H9 (cell line): ENCODE data around the gene TAP2. TPM values are rescaled to one million over a fixed set of nuclear protein-coding genes. Genes with fewer than 3 reads are reported as not detected.

Experiments used
- DNase-seq: peaks from one replicate; pipeline ENCODE4 v3.0.0-alpha.2; 2017
- H2AFZ ChIP-seq: one replicate; pipeline ENCODE4 v1.6.1; 2013; ENCODE audit warnings: mild to moderate bottlenecking, low read length, control low read depth, moderate library complexity
- H2AK5ac ChIP-seq: 2 replicates; pipeline ENCODE4 v1.6.1; 2013; ENCODE audit warnings: low read length, control low read depth, mixed read lengths; ENCODE audit not compliant: insufficient read length
- H2BK120ac ChIP-seq: one replicate; pipeline ENCODE4 v1.6.1; 2013; ENCODE audit warnings: low read depth, mild to moderate bottlenecking, low read length, control low read depth, inconsistent platforms; ENCODE audit not compliant: poor library complexity, severe bottlenecking
- H2BK12ac ChIP-seq: 2 replicates; pipeline ENCODE4 v1.6.1; 2013; ENCODE audit warnings: low read length, control low read depth, mixed read lengths, low read depth; ENCODE audit not compliant: insufficient read length
- H2BK15ac ChIP-seq: 2 replicates; pipeline ENCODE4 v1.6.1; 2013; ENCODE audit warnings: low read depth, low read length, control low read depth
- H2BK20ac ChIP-seq: one replicate; pipeline ENCODE4 v1.6.1; 2013; ENCODE audit warnings: low read depth, mild to moderate bottlenecking, low read length, control low read depth, inconsistent platforms; ENCODE audit not compliant: poor library complexity, severe bottlenecking
- H2BK5ac ChIP-seq: 2 replicates; pipeline ENCODE4 v1.6.1; 2013; ENCODE audit warnings: low read length, control low read depth, mixed read lengths; ENCODE audit not compliant: insufficient read length
- H3K14ac ChIP-seq: 2 replicates; pipeline ENCODE4 v1.6.1; 2013; ENCODE audit warnings: low read length, control low read depth; ENCODE audit not compliant: insufficient read depth
- H3K18ac ChIP-seq: 2 replicates; pipeline ENCODE4 v1.6.1; 2013; ENCODE audit warnings: low read depth, mild to moderate bottlenecking, mixed read lengths, low read length, control low read depth; ENCODE audit not compliant: insufficient read length
- H3K23ac ChIP-seq: 2 replicates; pipeline ENCODE4 v1.6.1; 2013; ENCODE audit warnings: low read length, control low read depth, mixed read lengths, low read depth; ENCODE audit not compliant: insufficient read length
- H3K23me2 ChIP-seq: 2 replicates; pipeline ENCODE4 v1.6.1; 2013; ENCODE audit warnings: low read depth, mild to moderate bottlenecking, mixed read lengths, low read length, control low read depth; ENCODE audit not compliant: insufficient read length, poor library complexity, severe bottlenecking
- H3K27ac ChIP-seq: 2 replicates; pipeline ENCODE4 v1.5.1; 2013; ENCODE audit warnings: low read length, control low read depth, mixed read lengths, low read depth; ENCODE audit not compliant: insufficient read length
- H3K27me3 ChIP-seq: 2 replicates; pipeline ENCODE4 v1.6.1; 2013; ENCODE audit warnings: low read length, control low read depth, inconsistent platforms; ENCODE audit not compliant: insufficient read depth
- H3K4ac ChIP-seq: 2 replicates; pipeline ENCODE4 v1.6.1; 2013; ENCODE audit warnings: low read depth, mild to moderate bottlenecking, control low read depth, inconsistent platforms, low read length, moderate library complexity
- H3K4me1 ChIP-seq: 2 replicates; pipeline ENCODE4 v1.6.1; 2013; ENCODE audit warnings: low read length, control low read depth, inconsistent platforms; ENCODE audit not compliant: insufficient read depth
- H3K4me2 ChIP-seq: 2 replicates; pipeline ENCODE4 v1.6.1; 2013; ENCODE audit warnings: low read length, control low read depth, mixed read lengths; ENCODE audit not compliant: insufficient read length, insufficient read depth
- H3K56ac ChIP-seq: 2 replicates; pipeline ENCODE4 v1.6.1; 2013; ENCODE audit warnings: low read depth, mild to moderate bottlenecking, mixed read lengths, low read length, control low read depth; ENCODE audit not compliant: insufficient read length
- H3K79me1 ChIP-seq: 2 replicates; pipeline ENCODE4 v1.6.1; 2013; ENCODE audit warnings: low read depth, mild to moderate bottlenecking, moderate library complexity, low read length, control low read depth, inconsistent platforms; ENCODE audit not compliant: insufficient read depth, poor library complexity, severe bottlenecking
- H3K79me2 ChIP-seq: 2 replicates; pipeline ENCODE4 v1.6.1; 2013; ENCODE audit warnings: low read length, control low read depth, inconsistent platforms; ENCODE audit not compliant: insufficient read depth
- H3K9ac ChIP-seq: 2 replicates; pipeline ENCODE4 v1.6.1; 2013; ENCODE audit warnings: low read length, control low read depth, mixed read lengths; ENCODE audit not compliant: insufficient read length; ENCODE audit errors: extremely low read depth
- H3K9me3 ChIP-seq: one replicate; pipeline ENCODE4 v1.6.1; 2013; ENCODE audit warnings: low read depth, low read length, inconsistent platforms; ENCODE audit not compliant: control insufficient read depth
- H3T11ph ChIP-seq: one replicate; pipeline ENCODE4 v1.6.1; 2013; ENCODE audit warnings: mild to moderate bottlenecking, low read length, control low read depth, inconsistent platforms
- H4K20me1 ChIP-seq: one replicate; pipeline ENCODE4 v1.6.1; 2013; ENCODE audit not compliant: control insufficient read depth, insufficient read length, insufficient read depth
- H4K5ac ChIP-seq: 2 replicates; pipeline ENCODE4 v1.6.1; 2013; ENCODE audit warnings: low read depth, mild to moderate bottlenecking, mixed read lengths, low read length, control low read depth; ENCODE audit not compliant: insufficient read length
- H4K8ac ChIP-seq: replicated peaks from 2 replicates; pipeline ENCODE4 v1.6.1; 2013; ENCODE audit warnings: low read length, control low read depth, mixed read lengths, low read depth; ENCODE audit not compliant: insufficient read length
- H4K91ac ChIP-seq: 2 replicates; pipeline ENCODE4 v1.6.1; 2013; ENCODE audit warnings: low read depth, mild to moderate bottlenecking, moderate library complexity, mixed read lengths, low read length, control low read depth; ENCODE audit not compliant: insufficient read length
- H3K27ac Mint-ChIP-seq, 3 experiments: 2 replicates in 2 of 3; 3 replicates in 1 of 3; pipeline ENCODE4 v1.8.0; 2020 to 2021; ENCODE audit warnings: mixed read lengths in 3 of 3, mild to moderate bottlenecking in 1 of 3, moderate library complexity in 1 of 3
- H3K27me3 Mint-ChIP-seq: 2 replicates; pipeline ENCODE4 v1.8.0; 2021; ENCODE audit warnings: low read depth, mild to moderate bottlenecking, moderate library complexity, mixed read lengths
- H3K36me3 Mint-ChIP-seq, 3 experiments: 2 replicates in 2 of 3; 3 replicates in 1 of 3; pipeline ENCODE4 v1.8.0; 2020 to 2021; ENCODE audit warnings: low read depth in 3 of 3, mixed read lengths in 3 of 3; ENCODE audit not compliant: insufficient read depth in 1 of 3
- H3K4me1 Mint-ChIP-seq, 2 experiments: 2 replicates each; pipeline ENCODE4 v1.8.0; 2020; ENCODE audit warnings: mixed read lengths in 2 of 2
- H3K4me3 Mint-ChIP-seq, 2 experiments: 2 replicates in 1 of 2; 3 replicates in 1 of 2; pipeline ENCODE4 v1.8.0; 2020 to 2021; ENCODE audit warnings: mild to moderate bottlenecking in 2 of 2, mixed read lengths in 2 of 2, moderate library complexity in 1 of 2
- H3K9me3 Mint-ChIP-seq, 2 experiments: 2 replicates in 1 of 2; 3 replicates in 1 of 2; pipeline ENCODE4 v1.8.0; 2020; ENCODE audit warnings: mild to moderate bottlenecking in 2 of 2, mixed read lengths in 2 of 2, moderate library complexity in 1 of 2
- CTCF ChIP-seq: fragments of 200-600 bp; sonication (generic); conservative IDR thresholded peaks from 3 replicates; pipeline ENCODE4 v1.8.0; 2021; ENCODE audit warnings: antibody characterized with exemption, mild to moderate bottlenecking
- WGBS: extraction: QIAGEN DNeasy Blood & Tissue Kit; methylation state at CpG from one replicate; pipeline ENCODE4 v1.1.7; 2013; ENCODE audit warnings: missing lambda C conversion rate, low lambda C conversion rate, mixed read lengths; ENCODE audit not compliant: insufficient read length; ENCODE audit errors: extremely low coverage; 5-methylcytosine and 5-hydroxymethylcytosine counted together
- total RNA-seq: library from RNA; stranded (reverse); gene quantifications from 2 replicates; pipeline ENCODE4 v1.2.1, GENCODE V29; 2021

The TAP2 gene
- total RNA-seq, 1 experiment from 2014 or later, result 16.3 TPM

- H3K18ac ChIP-seq, result no peak overlapping the region
- H3K79me2 ChIP-seq, result no peaks in the 10 kb centered on the region
- no peaks in the 10 kb centered on the region for H3K23me2 ChIP-seq
- H3K27me3 ChIP-seq, result no peaks in the 10 kb centered on the region
- H2AFZ ChIP-seq, result no peak overlapping the region
- H2BK20ac ChIP-seq, result no peak overlapping the region
- H4K20me1 ChIP-seq, result no peaks in the 10 kb centered on the region
- no peak overlapping the region for H4K8ac ChIP-seq
- no CpG with 5 or more reads among the region's 5 CpGs for WGBS
- DNase-seq, result no peak
- H3K79me1 ChIP-seq, result no peaks in the 10 kb centered on the region
- no peak overlapping the region for H2BK120ac ChIP-seq
- no peak overlapping the region for H4K5ac ChIP-seq
- no peak overlapping the region for H3T11ph ChIP-seq
- no peak overlapping the region for H2BK12ac ChIP-seq
- Mint-ChIP-seq H3K9me3 (no peaks in the 10 kb centered on the region), H3K27me3 (peaks cover 19% of the 10 kb centered on the region), H3K27ac (no peak overlapping the region), H3K4me3 (no peak overlapping the region), H3K4me1 (peaks cover 0 to 9% of the 10 kb centered on the region in 2 experiments; a peak in 2 of 4 replicates), H3K36me3 (no peaks in the 10 kb centered on the region)
- no peak overlapping the region for H3K14ac ChIP-seq
- no peak overlapping the region for H3K27ac ChIP-seq
- H3K56ac ChIP-seq, result no peak overlapping the region
- H4K91ac ChIP-seq, result no peak overlapping the region
- H3K9me3 ChIP-seq, result no peaks in the 10 kb centered on the region
- no peak overlapping the region for H3K4me2 ChIP-seq
- H3K4me1 ChIP-seq, result no peaks in the 10 kb centered on the region
- no peak overlapping the region for H2BK5ac ChIP-seq
- H3K23ac ChIP-seq, result no peak overlapping the region
- no peak overlapping the region for H2AK5ac ChIP-seq
- TF ChIP-seq CTCF, result no peak
- no peak overlapping the region for H3K4ac ChIP-seq
- H3K9ac ChIP-seq, result no peak overlapping the region
- no peak overlapping the region for H2BK15ac ChIP-seq
These were observed 23.4 kb downstream of the TAP2 start for GRCh38 chr6:32815115-32815514.
